ENCODE measurements around the gene C1orf21. TPM values are rescaled to one million over a fixed set of nuclear protein-coding genes. Genes with fewer than 3 reads are reported as not detected.

Gene C1orf21
- total RNA-seq, 4 donors from 2014 or later: 31.6 to 121 (median 38.0) TPM

GRCh38 chr1:184669391-184669790, 282.6 kb downstream of the C1orf21 start:
- TF ChIP-seq CTCF (IDR thresholded peaks at IDR 0.05; ENCODE audit: low read depth): no peak

GRCh38 chr1:184672013-184672726, 285.3 kb downstream of the C1orf21 start:
- TF ChIP-seq CTCF (IDR thresholded peaks at IDR 0.05; ENCODE audit: low read depth): no peak

DNA sequence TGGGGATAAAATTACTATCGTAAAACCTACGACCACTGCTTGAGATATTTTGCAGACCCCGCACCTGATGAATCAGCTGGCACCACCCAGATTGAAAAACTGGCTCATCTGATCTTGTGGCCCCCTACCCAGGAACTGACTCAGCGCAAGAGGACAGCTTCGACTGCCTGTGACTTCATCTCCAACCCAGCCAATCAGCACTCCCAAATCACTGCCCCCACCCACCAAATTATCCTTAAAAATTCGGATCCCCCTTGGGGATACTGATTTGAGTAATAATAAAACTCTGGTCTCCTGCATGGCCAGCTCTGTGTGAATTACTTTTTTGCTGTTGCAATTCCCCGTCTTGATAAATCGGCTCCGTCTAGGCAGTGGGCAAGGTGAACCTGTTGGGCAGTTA, 286.5 kb downstream of the C1orf21 start:
- no peak for TF ChIP-seq CTCF (IDR thresholded peaks at IDR 0.05; ENCODE audit: low read depth)

- TF ChIP-seq CTCF (IDR thresholded peaks at IDR 0.05; ENCODE audit: low read depth): no peak
Observed at GRCh38 chr1:184677344-184677743, 290.5 kb downstream of the C1orf21 start.
